HS-27A (cell line): ENCODE results near the gene GALNT10.

Experiments used
- DNase-seq: peaks from one replicate; pipeline ENCODE4 v3.0.0-alpha.2; 2012; ENCODE audit warnings: low read depth, missing footprints

The GALNT10 gene

GRCh38 chr5:154179846-154180710 lies 10.5 kb upstream of the GALNT10 start:
- no peak for DNase-seq

- no peak for DNase-seq
These were observed 9.4 kb upstream of the GALNT10 start for GRCh38 chr5:154181161-154181560.

- no peak for DNase-seq
These were observed 1.2 kb upstream of the GALNT10 start for GRCh38 chr5:154189256-154189818.

- DNase-seq, result no peak
These were observed 526 bp upstream of the GALNT10 start for GRCh38 chr5:154189819-154190594.

- no peak for DNase-seq
These were observed 1.1 kb downstream of the GALNT10 start for GRCh38 chr5:154191467-154192261.

- DNase-seq, result no peak
These were observed 2.8 kb downstream of the GALNT10 start for GRCh38 chr5:154193283-154193682.

GRCh38 chr5:154193701-154194121 lies 3.2 kb downstream of the GALNT10 start:
- DNase-seq, result no peak

GRCh38 chr5:154194345-154195329 lies 4.1 kb downstream of the GALNT10 start:
- DNase-seq, result no peak

- no peak for DNase-seq
These were observed 5.7 kb downstream of the GALNT10 start for GRCh38 chr5:154196281-154196680.

- DNase-seq, result no peak
These were observed 6.6 kb downstream of the GALNT10 start for GRCh38 chr5:154196955-154197652.

- DNase-seq, result no peak
These were observed 7.4 kb downstream of the GALNT10 start for GRCh38 chr5:154197801-154198491.

- DNase-seq, result no peak
These were observed 8.2 kb downstream of the GALNT10 start for GRCh38 chr5:154198611-154199230.

- no peak for DNase-seq
These were observed 8.7 kb downstream of the GALNT10 start for GRCh38 chr5:154199263-154199662.

- DNase-seq, result no peak
These were observed 9.2 kb downstream of the GALNT10 start for GRCh38 chr5:154199671-154200220.

- DNase-seq, result no peak
These were observed 9.7 kb downstream of the GALNT10 start for GRCh38 chr5:154200221-154200620.

- DNase-seq, result no peak
These were observed 10.7 kb downstream of the GALNT10 start for GRCh38 chr5:154201108-154201769.

- no peak for DNase-seq
These were observed 12.1 kb downstream of the GALNT10 start for GRCh38 chr5:154202379-154203260.
